Stimulated activated CD8-positive, alpha-beta memory T cell treated with anti-CD3 and anti-CD28 coated beads, Interleukin-15, amount 100 ng/mL, for 1 hour (primary cell): Measurements from ENCODE around the gene TTC7B.
"Not testable (repeated sequence)": the region's sequence is repeated elsewhere in the genome, so short reads cannot be mapped to it uniquely, and the experiment has no call there.

ENCODE experiments used
- DNase-seq: peaks from one replicate; pipeline ENCODE4 v3.0.0-alpha.2; 2020; ENCODE audit warnings: low read depth

The TTC7B gene

DNA sequence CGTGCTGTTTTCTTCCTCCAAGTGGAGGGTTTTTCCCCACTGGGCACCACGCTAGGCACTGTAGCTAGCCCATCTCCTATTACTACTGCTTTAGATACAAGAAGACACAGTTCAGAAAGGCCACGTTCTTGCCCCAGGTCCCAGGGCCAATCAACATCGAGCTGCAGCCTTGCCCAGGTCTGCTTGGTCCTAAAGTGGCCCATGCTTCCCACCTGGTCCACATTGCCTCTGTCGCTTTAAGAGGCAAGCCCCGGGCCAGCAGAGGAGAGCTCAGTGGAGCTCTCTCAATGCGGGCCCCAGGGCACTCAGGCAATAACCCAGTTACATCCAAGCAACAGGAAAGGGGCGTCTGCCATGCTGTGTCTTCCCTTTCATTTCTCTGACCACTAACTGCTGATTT is 271.3 kb downstream of the TTC7B start:
- no peak for DNase-seq

DNA sequence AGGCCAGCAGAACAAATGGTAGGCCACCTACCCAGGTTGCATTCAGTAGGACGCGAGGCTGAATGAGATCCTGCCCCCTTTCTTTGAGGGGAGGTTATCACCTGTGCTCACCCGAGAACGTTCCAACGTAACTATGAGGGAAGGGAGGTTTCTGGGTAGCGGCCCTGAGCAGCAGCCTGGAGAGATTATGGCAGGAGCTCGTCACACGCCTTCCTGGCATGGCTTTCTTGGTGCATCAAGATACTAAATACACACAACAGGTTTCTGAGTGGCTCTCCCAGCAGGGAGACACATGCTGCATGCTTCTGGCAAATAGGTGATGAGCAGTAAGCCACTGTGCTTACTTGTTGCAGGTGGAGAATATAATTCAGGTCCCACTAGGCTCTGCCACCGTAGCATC is 271.7 kb downstream of the TTC7B start:
- no peak for DNase-seq

DNA sequence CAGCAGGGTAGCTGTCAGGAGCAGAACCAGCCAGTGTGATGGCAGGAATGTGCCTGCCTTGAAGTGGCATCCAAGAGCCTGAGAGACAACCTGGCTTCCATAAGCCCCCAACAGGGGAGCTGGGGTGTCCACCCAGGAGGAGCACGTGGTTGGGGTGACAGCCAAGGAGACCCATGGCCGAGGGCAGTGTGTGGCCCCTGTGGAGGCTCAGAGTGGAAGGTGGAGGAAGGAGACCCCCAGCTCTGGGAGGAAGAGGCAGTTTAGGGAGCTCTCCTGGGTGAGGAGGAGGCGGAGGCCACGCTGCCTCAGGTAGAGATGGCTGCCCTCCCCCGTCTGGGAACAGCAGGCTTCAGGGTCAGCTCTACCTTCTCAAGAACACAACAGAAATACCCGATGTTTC is 272.4 kb downstream of the TTC7B start:
- DNase-seq = no peak

DNA sequence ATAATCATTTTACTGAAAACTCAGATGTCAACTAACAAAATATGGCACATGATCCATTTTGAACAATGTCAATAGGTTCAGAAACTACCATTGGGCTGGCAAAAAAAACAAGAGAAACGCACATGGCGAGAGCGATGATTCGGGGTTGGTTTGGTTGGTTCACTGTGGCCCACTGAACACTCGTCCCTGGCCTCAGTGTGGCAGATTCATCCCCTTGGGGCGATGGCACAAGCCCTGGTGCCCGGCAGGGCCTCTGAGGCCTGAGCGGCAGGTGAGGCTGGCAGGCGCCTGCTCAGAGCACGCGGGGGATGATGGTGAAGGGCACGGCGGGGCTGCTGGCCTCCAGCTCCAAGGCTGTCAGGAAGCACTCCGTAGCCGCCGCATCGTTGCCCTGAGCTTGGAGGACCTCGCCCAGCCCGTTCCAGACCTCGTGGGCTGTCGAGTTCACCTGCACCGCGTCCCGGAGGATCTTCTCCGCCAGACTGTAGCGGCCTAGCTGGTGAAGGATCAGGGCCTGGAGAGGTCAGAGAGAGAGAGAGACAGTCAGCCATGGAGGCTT is 275.1 kb downstream of the TTC7B start:
- no peak for DNase-seq

DNA sequence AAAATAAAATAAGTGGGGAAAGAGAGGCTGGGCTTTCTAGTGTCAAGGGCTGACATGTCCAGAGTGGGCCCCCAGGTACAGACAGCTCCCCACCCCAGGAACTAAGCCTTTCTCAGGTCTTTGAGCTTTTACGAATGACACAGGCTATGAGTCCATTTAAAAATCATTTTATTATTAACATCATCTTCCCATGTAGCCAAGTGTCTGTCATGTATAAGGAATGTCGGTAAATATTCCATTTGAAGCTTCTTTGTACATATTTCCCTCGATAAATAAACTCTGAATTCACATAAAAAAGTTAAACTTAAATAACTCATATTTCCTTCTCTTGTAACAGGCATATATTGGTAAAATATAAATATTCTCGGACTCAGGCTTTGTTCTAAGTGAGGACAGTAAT is 275.8 kb downstream of the TTC7B start:
- DNase-seq = no peak

DNA sequence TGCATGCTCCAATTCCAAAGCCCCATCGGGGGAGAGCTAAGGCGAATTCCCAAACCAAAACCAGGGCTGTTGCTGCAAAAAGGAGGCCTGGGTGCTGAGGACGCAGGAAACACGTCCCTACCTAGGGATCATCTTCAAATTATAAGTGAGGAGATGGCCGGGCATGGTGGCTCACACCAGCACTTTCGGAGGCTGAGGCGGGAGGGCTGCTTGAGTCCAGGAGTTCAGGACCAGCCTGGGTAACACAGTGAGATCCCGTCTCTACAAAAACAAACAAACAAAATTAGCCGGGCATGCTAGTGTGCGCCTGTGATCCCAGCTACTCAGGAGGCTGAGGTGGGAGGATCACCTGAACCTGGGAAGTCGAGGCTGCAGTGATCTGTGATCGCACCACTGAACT is 276.2 kb downstream of the TTC7B start:
- DNase-seq = no peak

DNA sequence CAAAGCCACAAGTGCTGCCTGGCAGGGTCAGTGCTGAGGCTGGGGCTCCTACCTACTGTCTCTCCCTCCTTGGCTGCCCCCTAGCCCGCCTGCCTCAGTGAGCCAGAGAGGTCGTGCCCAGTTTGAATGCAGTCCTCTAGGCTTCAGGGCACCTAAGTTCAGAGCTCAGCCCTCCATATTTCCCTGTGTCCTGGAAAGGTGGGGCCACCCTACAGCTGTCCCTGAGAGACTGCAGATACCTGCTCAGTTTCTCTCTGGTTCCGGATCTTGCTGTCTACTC is 276.8 kb downstream of the TTC7B start:
- no peak for DNase-seq

DNA sequence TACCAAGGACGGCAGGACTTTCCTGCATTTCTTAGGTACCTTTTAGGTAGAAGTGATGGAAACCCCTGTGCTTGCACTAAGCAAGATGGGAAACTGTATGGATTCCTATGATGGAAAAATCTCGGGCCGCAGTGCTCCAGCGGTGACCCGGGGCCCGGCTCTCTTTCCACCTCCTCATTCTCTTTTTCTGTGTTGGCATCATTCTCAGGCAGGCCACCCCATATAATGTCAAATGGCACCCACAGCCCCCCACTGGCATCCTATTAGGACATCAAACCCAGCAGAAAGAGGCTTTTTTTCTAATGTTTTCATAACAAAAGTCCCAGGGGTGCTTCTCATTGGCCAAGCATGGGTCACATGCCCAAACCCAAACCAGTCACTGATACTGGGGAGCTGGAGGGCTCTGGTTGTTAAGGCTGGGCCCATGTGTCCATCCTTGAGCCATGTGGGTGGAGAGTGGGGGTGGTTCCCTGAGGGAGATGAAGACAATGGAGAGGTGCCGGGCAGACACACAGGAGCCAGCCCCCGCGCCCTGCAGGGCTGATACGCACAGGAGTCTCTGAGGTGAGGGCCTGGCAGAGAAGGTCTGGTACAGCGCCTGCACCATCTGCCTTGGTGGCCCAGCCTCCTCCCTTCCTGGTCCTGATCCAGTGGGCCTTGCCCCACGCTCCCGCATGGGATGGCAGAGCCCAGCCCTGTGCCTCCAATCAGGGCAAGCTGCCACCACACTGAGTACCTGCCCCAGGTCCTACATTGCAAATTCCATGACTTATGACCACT is 277.3 kb downstream of the TTC7B start:
- DNase-seq = no peak

DNA sequence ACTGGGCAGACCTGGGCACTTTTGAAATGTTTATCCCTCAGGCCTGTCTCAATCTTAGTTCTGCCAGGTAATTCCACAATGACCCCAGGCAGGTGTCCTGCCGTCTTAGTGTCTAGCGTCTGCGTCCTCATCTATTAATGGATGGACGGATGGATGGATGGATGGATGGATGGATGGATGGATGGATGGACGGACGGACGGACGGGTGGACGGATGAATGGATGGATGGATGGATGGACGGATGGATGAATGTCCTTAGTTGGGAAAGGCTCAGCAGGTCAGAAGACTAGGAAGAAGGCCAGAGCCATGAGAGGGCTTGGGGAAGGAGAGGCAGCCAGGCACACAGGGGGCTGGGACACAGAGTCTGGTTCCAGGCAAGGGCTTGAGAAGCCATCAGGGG is 278.1 kb downstream of the TTC7B start:
- DNase-seq = no peak

DNA sequence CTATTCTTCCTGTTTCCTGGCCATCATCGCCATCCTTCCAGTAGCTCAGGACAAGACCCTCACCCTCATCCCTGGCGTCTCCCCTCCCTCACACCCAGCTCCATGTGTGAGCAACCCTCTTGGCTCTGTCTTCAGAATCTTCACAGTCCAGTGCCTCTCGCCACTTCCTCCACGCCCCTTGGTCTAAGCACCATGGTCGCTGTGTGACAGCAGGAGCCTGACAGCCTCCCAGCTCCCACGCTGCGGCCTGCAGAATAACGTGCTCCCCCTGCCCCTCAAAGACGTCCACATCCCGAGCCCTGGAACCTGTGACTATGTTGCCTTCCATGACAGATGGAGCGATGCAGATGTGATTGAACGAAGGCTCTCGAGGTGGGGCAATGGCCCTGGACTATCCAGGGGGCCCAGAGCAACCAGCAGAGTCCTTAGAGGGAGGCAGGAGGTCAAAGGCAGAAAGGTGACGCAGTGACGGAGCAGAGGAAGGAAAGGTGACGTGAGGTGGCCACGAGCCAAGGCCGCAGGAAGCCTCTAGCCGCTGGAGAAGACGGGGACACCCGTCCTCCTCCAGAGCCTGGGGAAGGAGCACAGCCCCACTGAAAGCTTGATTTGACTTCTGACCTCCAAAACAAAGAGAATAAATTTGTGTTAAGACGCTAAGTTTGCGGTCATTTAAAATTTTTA is 279.6 kb downstream of the TTC7B start:
- no peak for DNase-seq

DNA sequence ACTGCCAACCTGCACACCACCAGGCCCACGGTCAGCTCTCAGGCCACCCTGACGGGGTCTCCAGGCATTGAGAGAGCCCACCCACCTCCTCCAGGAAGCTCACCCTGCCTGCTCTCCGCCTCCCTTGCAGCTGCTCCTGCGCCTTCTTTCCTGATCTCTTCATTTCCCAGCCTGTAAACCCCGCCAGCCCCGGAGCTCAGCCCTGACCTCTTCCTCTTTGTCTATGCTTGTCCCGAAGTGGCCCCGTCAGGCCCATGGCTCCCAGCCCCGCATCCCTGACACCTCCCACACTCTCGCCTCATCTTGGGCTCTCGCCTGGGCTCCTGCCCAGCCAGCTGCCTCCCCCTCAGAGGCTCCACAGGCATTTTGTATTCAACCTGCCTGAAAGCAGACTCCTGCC is 280.1 kb downstream of the TTC7B start:
- DNase-seq = no peak

DNA sequence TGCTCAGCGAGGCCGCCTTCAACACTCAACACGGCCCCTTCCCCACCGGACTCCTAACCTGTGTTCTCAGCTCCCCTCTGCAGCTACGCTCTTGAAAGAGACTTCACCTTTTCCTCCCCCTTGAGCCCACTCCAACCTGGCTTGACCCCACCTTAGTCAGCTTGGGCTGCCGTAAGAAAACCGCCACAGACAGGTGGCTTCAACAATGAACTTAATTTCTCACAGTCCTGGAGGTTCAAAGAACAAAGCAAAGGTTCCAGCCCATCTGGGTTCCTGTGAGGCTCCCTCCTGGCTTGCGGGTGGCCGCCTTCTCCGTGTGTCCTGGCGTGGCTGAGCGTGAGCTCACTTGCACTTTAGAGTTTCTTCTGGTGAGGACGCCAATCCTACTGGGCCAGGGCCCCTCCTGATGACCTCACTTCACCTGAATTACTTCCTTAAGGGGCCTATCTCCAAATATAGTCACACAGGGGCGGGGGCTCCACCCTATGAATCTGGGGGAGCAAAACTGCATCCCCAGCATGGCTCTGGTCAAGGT is 280.6 kb downstream of the TTC7B start:
- no peak for DNase-seq

DNA sequence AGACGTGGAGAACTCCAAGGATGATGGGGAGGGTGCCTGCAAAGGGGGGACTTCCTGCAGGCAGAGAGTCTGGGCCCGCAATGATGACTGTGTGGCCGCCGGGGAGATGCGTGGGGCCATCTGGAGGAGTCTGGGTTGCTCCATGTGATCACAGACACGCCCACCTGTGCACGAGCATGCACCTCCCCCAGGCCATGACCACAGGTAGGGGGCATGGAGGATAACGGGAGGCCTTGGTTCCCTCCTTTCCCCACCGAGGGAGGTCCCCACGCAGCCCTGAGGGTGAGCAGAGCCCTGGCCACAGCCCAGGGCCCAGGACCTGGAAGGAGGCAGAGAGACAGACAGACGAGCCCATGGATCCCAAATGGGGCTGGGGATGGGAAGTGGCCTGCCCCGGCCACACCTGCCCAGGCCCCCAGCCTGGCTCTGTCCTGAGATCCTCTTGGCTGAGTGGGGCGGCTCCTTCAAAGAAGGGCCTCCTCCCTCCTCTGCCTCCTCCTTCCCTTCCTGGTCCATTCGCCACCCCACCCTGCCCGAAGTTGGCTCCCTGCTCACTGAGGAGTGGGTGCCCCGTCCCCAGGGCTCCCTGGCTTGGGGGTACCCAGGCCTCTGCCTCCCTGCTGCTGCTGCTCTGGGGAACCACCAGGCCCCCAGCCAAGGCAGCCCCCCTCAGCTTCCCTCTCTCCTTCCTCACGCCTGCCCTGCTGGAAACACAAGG is 281.2 kb downstream of the TTC7B start:
- DNase-seq = no peak

DNA sequence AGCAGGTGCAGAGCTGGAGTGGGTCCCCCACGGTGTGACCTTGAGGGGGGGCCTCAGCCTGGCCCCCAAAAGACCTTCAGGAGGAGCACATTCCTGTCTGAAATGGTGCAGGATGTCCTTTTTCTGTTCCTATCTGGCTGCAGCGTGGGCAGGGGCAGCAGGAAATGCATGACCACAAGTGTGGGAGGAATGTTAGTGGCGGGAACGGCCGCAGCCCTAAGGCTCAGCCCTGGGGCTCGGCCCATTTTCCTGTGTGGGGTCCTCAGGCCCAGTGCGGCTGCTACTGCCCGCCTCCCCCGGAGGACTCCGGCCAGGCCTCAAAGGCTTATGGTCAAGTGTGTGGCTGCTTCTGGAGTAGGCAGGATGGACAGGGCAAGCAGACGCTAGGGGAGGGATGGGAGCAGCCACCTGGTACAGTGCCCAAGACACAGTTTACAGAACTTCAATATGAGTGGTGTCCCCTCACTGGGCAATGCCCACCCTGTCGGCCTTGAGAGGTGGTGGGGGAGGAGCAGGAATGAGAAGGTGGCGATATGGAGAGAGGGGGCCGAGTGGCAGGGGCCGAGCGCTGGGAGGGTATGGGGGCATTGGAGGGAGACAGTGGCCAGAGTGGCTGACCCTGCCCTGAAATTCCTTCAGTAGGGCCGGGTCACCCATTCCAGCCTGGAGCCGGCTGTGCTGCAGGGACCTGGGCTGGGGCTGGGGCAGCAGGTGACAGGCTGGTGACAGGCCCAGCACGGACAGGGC is 282.0 kb downstream of the TTC7B start:
- DNase-seq = no peak

DNA sequence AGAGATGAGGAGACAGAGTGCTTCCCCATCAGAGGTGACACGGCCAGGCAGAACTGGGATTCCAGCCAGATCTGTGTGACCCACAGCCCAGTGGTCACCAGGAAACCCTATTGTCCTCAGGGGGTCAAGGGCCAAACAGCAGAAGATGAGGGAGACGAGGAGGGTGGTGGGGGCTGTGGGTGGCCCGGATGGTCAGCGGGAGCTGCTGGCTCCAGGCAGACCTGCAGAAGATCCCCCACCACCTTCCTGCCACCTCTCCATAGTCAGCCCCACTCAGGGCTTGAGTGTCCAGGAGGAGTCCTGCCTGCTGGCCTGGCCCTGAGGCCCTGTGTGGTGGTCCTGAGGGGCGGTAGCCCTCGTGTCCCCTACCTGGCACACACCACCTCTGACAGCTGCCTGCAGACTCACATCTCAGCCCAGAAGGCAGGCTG is 282.6 kb downstream of the TTC7B start:
- no peak for DNase-seq

DNA sequence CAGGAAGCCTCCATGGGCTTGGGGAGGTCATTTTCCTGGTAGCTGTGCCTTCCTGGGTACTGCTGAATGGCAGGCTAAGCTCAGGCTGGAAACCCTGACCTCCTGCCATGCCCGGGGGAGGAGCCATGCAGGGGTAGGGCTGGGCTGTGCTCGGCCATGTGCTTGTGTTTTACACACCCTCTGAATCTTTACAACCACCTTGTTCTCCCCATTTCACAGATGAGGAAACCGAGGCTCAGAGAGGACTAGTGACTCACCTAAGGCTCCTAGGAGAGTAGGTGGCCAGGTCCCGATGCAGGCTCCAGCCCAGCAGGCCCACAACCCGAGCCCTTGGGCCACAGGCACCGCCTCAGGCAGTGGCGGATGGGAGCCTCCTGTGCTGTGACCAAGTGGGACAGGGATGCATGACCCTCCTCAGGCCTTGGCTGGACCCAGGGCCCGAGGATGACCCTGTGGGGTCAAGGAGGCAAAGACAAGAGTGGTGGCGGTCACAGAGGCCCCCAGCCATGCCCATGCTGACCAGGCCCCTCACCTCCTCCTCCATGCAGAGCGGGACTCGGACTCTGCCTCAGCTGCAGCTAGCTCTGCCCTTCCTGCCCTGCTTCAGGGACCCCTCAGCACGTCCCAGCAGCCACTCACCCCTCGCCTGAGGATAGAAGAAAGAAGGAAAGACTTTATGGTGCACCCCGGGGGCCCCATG is 283.3 kb downstream of the TTC7B start:
- no peak for DNase-seq

DNA sequence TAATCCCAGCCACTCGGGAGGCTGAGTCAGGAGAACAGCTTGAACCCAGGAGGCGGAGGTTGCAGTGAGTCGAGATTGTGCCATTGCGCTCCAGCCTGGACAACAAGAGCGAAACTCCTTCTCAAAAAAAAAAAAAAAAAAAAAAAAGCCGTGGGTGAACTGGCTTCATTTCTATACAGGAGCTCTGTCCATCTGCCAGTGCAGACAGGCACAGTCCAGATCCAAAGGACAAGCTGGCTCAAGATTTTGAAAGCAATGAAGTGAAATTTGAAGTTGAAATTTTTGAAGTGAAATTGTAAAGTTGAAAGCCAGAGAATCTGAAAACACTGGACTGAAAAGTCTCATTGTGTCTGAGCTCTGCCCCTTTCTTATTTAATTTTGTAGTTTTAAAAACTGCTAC is 284.7 kb downstream of the TTC7B start:
- no peak for DNase-seq

DNA sequence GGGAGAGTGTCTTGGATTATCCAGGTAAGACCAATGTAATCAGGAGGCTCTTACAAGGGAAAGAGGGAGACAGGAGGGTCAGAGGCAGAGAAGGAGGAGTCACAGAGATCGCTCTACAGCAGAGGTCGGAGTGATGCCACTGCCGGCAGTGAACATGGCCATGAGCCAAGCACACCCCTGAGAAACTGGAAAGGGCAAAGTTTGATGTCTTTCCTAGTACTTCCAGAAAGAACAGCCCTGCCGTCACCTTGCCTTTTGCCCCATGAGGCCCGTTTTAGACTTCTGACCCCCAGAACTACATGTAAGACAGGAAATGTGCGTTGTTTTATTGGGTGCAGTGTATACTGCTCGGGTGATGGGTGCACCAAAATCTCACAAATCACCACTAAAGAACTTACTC is 285.7 kb downstream of the TTC7B start:
- DNase-seq = no peak

DNA sequence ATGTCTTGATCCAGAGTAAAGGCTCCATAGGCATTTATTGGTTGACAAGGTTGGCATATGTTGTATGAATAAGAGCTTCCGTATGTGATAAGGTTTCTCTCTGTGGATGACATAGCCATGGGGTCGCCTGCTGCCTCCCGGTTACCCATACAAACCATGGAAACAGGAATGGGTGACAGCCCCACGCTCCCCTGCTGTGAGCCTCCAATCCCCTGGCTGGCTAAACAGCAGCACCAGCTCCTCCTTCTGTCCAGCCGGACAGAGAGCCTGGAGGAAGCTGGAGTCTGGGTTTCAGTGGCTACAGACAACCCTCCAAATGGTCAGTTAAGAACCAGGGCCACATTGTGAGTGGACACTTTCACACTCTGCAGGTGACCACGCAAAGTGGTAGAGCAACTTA is 288.3 kb downstream of the TTC7B start:
- DNase-seq = no peak

DNA sequence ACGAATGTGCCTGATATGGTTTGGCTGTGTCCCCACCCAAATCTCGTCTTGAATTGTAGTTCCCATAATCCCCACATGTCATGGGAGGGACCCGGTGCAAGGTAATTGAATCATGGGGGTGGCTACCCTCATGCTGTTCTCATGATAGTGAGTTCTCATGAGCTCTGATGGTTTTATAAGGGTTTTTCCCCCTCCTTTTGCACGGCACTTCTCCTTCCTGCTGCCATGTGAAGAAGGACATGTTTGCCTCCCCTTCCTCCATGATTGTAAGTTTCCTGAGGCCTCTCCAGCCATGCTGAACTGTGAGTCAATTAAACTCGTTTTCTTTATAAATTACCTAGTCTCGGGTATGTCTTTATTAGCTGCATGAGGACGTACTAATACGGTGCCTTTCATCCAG is 289.7 kb downstream of the TTC7B start:
- not testable (repeated sequence) for DNase-seq

DNA sequence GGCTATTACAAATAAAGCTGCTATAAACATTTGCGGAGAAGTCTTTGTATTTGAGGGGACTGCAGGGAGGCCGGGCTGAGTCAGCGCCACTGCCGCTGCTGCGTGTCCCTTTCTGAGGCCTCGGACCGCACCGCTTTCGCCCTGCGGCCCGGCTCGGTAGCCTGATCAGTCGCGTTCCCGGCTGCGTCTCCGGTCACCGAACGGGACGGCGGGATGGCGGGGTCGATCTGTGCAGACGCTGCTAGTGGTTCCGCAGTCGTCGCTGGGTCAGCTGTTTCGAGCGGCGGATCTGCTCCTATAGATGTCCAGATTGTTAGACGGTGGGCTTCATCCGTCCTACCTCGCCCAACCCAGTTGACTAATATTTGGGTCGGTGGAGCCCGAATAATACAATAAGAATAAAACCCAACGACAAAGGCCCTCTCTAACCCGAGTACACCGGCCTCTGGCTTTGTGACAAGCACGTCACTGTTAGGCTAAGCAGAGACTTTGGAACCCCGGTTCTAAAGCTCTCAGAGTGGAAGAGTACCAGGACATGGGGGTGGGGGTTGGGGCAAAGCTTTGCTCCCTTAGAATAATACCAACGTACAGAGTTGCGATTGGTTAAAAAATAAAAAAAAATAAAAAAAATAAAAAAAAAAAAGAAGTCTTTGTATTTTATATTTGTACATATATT is 290.7 kb downstream of the TTC7B start:
- not testable (repeated sequence) for DNase-seq
